Activated naive CD4-positive, alpha-beta T cell treated with anti-CD3 and anti-CD28 coated beads, Interleukin-2, amount 10 ng/mL, durations not matched to agents 7 days and 5 days (primary cell): ENCODE results near the gene DNAAF5.

Source experiments
- CTCF ChIA-PET: fragments of 350-600 bp; sonication (Branson Sonifier 250); formaldehyde crosslinking; loops from one replicate; lab custom pipeline; 2021; ENCODE audit warnings: antibody characterized with exemption; lab: Charles Lee
- DNase-seq: peaks from one replicate; pipeline ENCODE4 v3.0.0-alpha.2; 2020
- H3K27ac Mint-ChIP-seq: one replicate; pipeline ENCODE4 v1.8.0; 2021; ENCODE audit warnings: mild to moderate bottlenecking, moderate library complexity, mixed read lengths
- H3K27me3 Mint-ChIP-seq: one replicate; pipeline ENCODE4 v1.8.0; 2021; ENCODE audit warnings: mild to moderate bottlenecking, mixed read lengths
- H3K36me3 Mint-ChIP-seq: one replicate; pipeline ENCODE4 v1.8.0; 2021; ENCODE audit warnings: mixed read lengths
- H3K4me1 Mint-ChIP-seq: one replicate; pipeline ENCODE4 v1.8.0; 2021; ENCODE audit warnings: mixed read lengths
- H3K4me3 Mint-ChIP-seq: one replicate; pipeline ENCODE4 v1.8.0; 2021; ENCODE audit warnings: mild to moderate bottlenecking, moderate library complexity, mixed read lengths
- H3K9me3 Mint-ChIP-seq: one replicate; pipeline ENCODE4 v1.8.0; 2021; ENCODE audit warnings: mixed read lengths

Gene DNAAF5

DNA sequence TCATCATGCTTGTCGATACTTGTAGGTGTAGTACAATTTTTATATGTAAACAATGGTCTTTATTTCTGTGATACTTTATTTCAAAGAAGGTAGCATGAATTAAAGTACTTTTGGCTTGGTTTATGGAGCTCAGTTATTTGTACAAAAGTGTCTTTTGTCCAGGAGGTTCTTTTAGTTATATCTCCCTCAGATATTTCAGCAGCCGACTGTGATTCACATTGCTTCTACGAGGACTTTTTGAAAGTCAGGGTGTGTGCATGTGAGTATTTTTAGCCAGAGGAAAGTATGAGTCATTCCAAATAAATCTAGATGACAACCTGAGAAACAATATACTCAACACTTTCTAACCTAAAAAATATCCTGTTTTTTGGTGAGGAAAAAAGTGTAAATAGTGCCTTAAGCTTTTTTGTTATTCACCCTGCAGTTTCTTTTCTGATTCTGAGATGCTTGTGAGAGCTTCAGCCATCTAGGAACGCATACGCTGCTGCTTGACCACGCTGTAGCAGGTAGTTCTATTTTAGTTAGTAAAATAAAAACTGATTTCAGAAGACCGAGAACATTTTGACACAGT lies 105.2 kb downstream of the DNAAF5 start:
- CTCF ChIA-PET: interaction anchor here (1.7 to 5.4 kb wide), 4 partner anchors 10 to 44 kb away, joined by 7 to 22 read pairs (median 10); no protein-coding TSS in a partner anchor
- Mint-ChIP-seq H3K9me3 (no peaks in the 10 kb centered on the region), H3K4me3 (peak overlapping the region; percentile 70), H3K36me3 (peaks cover 21% of the 10 kb centered on the region), H3K27ac (peak overlapping the region; percentile 95), H3K27me3 (no peaks in the 10 kb centered on the region), H3K4me1 (peaks cover 71% of the 10 kb centered on the region)
- DNase-seq: peak; percentile 39

DNA sequence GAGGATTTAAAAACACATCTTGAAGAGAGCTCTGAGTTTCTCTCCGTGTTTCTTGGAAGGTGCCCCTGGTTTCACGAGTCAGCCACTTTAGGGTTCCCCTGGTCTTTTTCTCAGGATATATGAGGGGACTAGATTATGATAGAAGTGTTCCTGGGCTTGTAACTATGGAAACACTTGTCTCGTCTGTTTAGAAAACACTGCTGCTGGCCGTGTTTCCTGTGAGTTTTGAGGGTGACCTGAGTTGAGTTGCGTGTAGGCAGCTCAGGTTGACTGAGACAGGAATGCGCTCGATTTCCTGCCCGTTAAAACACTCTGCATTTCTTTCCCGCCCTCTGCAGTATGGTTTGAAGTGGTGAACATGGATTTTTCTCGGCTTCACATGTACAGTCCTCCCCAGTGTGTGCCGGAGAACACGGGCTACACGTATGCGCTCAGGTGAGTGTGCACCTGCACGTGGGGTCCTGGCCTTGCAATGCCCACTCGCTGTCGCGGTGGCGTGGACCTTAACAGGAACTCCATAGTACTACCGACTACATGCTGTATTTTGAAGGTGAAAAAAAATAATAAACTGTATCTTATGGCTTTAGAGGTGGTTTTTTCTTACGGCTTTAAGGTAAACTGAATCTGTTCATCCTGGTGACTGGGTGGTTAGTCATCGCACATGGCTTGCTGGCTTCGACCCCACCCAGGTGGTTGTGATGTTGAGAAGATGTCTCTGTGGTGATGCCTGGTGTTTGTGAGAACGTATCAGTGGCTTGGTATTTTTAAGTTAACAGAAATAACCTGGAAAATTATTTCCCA lies 105.9 kb downstream of the DNAAF5 start, which contains the start of gene SUN1:
Gene SUN1 (plus strand): TSS at position 310 of the 801 bp plus-strand sequence. CDS start 49 bp downstream, at position 359.
- Mint-ChIP-seq H3K9me3 (no peaks in the 10 kb centered on the region), H3K4me3 (peak within 1 kb of the TSS; percentile 70), H3K36me3 (peaks cover 23% of the 10 kb centered on the region), H3K4me1 (peaks cover 72% of the 10 kb centered on the region), H3K27me3 (no peaks in the 10 kb centered on the region), H3K27ac (peak within 1 kb of the TSS; percentile 95)
- CTCF ChIA-PET: interaction anchor here (1.7 to 5.4 kb wide), 4 partner anchors 10 to 45 kb away, joined by 7 to 22 read pairs (median 10); no protein-coding TSS in a partner anchor
- peak; percentile 76 for DNase-seq

GRCh38 chr7:832968-833424 lies 106.5 kb downstream of the DNAAF5 start:
- DNase-seq: no peak
- no peaks in the 10 kb centered on the region for H3K27me3 Mint-ChIP-seq
- H3K27ac Mint-ChIP-seq: peak overlapping the region; percentile 95
- no peaks in the 10 kb centered on the region for H3K9me3 Mint-ChIP-seq
- CTCF ChIA-PET: interaction anchor here (1.1 to 5.4 kb wide), 5 partner anchors 11 to 45 kb away, joined by 5 to 22 read pairs (median 7); no protein-coding TSS in a partner anchor
- H3K4me1 Mint-ChIP-seq: peaks cover 74% of the 10 kb centered on the region
- peaks cover 27% of the 10 kb centered on the region for H3K36me3 Mint-ChIP-seq
- peak overlapping the region; percentile 70 for H3K4me3 Mint-ChIP-seq

DNA sequence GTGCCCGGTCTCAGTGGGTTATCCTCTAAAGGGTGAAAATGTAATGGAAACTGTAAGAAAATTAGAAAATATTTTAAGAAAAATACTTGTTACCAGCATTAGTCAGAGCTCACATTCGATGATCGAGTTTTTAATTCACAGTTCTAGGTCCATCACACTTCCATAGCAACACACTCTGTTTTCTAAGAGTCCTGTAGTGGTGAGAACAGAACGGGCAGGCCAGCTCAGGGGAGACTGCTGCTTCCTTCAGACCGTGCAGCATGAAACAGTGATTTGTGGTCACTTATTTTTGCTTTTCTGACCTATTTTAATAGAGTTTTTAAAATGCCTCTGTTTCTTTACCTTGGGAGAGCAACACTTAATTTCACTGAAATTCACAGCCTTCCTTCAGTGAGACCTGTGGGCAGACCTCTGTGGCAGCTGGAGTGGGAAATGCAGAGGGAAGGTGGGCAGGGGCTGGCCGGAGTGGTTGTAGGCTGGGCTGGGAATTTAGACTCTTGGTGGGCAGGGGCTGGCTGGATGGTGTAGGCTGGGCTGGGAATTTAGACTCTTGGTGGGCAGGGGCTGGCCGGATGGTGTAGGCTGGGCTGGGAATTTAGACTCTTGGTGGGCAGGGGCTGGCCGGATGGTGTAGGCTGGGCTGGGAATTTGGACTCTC lies 107.2 kb downstream of the DNAAF5 start:
- H3K27ac Mint-ChIP-seq: peak overlapping the region; percentile 95
- no peaks in the 10 kb centered on the region for H3K27me3 Mint-ChIP-seq
- H3K4me3 Mint-ChIP-seq: no peak overlapping the region
- peaks cover 27% of the 10 kb centered on the region for H3K36me3 Mint-ChIP-seq
- no peak for DNase-seq
- CTCF ChIA-PET: interaction anchor here (1.1 to 5.4 kb wide), 3 partner anchors 16 to 39 kb away, joined by 5 to 22 read pairs (median 6); no protein-coding TSS in a partner anchor
- H3K9me3 Mint-ChIP-seq: no peaks in the 10 kb centered on the region
- peaks cover 70% of the 10 kb centered on the region for H3K4me1 Mint-ChIP-seq

DNA sequence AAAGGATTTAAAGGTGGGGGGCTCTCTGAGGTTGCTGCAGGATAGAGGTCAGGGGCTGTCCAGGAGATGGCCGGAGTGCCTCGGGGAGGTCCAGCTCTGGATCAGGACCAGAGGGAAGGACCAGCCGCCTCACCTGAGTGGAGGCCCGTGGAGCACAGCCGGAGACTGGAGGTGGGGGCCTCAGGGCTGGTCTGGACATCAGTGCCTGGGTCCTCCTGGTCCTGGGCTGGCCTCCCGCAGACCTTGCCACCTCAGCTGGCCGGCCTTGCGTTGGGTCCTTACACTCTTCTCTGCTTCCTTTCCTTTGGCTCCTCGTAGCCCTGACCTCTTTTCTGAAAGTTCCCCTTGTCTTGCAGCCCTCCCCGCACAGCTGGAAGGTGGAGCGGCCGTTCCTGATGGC lies 107.8 kb downstream of the DNAAF5 start:
- Mint-ChIP-seq H3K4me3 (no peak overlapping the region), H3K27ac (peak overlapping the region; percentile 50), H3K36me3 (peaks cover 31% of the 10 kb centered on the region)

DNA sequence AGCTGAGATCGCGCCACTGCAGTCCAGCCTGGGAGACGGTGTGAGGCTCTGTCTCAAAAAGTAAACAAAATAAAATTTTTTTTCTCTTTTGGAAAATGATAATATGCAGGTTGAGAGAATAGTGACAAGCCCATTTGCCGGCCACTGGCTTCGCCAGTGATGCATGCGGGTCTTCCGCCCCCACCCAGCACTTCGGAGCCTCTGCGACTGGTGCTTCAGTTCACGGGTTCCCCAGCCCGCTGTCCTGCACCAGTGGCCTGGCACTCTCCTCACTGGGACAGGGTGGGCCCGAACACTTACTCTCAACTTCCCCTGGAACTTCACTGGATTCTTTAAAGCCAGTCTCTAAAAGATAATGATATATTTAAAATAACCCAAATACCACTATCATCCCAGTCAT lies 108.5 kb downstream of the DNAAF5 start:
- peaks cover 36% of the 10 kb centered on the region for H3K36me3 Mint-ChIP-seq
- H3K4me1 Mint-ChIP-seq: peaks cover 61% of the 10 kb centered on the region
- CTCF ChIA-PET: no interaction called here

More for the DNA sequence above, 107.8 kb downstream of the DNAAF5 start:
- no peak for DNase-seq
- CTCF ChIA-PET: interaction anchor here (1.1 kb wide), 1 partner anchor 19 kb away, joined by 5 read pairs; no protein-coding TSS in a partner anchor
- Mint-ChIP-seq H3K9me3 (no peaks in the 10 kb centered on the region), H3K4me1 (peaks cover 64% of the 10 kb centered on the region), H3K27me3 (no peaks in the 10 kb centered on the region)

DNA sequence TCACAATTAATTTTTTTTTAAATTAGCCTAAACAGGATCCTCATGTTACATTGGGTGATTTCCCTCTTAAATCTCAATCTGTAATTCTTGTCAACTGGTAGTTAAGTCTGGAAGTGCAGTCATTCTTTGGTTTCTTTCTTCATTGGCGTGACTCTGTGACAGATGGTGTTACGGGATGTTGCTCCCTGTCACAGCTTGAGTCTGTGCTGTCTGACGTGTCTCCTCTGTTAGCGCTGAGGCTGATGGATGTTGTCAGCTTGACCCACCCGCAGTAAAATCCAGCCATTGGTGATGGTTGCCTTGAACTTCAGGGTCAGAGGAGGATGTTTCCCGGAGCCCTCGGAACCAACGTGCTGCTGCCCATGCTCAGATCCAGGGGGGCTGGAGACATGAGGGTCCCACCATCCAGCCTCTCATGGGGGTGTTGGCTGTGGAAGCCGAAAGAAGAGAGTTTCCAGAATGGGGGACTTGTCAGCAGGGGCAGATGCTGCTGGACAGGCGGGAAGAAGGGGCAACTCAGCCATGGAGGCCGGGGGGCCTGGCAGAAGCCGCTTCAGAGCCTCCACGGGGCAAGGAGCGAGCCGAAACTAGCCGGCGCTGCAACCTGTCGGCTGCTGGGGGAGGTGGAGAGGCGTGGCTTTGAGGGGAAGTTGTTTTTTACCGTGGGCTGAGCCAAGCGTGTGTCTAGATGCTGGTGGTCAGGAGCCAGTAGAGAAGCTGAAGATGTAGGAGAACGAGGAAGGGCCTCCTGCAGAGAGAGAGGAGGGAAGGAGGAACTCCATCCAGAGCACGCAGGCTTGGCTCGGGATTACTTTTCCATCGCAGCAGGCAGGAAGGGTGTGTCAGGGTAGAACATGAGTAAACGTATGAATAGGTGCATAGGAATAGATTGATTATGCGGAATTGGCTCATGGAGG lies 109.2 kb downstream of the DNAAF5 start:
- peak; percentile 42 for DNase-seq
- CTCF ChIA-PET: interaction anchor here (0.7 to 2.1 kb wide), 2 partner anchors 19 to 38 kb away, joined by 3 to 13 read pairs; no protein-coding TSS in a partner anchor
- peaks cover 54% of the 10 kb centered on the region for H3K4me1 Mint-ChIP-seq
- peak overlapping the region; percentile 57 for H3K27ac Mint-ChIP-seq
- H3K27me3 Mint-ChIP-seq: no peaks in the 10 kb centered on the region
- peaks cover 36% of the 10 kb centered on the region for H3K36me3 Mint-ChIP-seq
- no peak overlapping the region for H3K4me3 Mint-ChIP-seq
- no peaks in the 10 kb centered on the region for H3K9me3 Mint-ChIP-seq

More for the DNA sequence above, 108.5 kb downstream of the DNAAF5 start:
- Mint-ChIP-seq H3K27ac (peak overlapping the region; percentile 20), H3K4me3 (no peak overlapping the region), H3K9me3 (no peaks in the 10 kb centered on the region), H3K27me3 (no peaks in the 10 kb centered on the region)
- no peak for DNase-seq
